ENCODE measurements around the gene LMAN1.

Gene LMAN1

DNA sequence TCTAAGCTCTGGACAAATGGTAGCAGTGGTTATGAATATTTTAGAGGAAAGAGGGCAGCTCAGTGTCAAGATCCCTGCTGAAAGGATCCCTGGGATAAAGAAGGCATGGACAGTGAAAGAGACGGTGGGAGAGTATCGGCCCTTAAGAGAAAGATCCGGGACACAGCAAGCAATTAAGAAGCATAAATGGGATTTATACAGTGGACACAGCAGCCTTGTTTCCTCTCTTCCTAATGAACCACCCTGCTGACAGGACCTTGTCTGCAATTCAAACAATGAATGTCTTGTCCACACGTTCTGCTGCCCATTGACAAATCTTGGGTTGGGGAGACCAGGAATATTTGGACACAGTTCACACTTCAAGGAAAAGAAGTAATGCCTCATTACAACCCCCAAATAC lies 57.1 kb downstream of the LMAN1 start:
- DNase-seq, result no peak

DNA sequence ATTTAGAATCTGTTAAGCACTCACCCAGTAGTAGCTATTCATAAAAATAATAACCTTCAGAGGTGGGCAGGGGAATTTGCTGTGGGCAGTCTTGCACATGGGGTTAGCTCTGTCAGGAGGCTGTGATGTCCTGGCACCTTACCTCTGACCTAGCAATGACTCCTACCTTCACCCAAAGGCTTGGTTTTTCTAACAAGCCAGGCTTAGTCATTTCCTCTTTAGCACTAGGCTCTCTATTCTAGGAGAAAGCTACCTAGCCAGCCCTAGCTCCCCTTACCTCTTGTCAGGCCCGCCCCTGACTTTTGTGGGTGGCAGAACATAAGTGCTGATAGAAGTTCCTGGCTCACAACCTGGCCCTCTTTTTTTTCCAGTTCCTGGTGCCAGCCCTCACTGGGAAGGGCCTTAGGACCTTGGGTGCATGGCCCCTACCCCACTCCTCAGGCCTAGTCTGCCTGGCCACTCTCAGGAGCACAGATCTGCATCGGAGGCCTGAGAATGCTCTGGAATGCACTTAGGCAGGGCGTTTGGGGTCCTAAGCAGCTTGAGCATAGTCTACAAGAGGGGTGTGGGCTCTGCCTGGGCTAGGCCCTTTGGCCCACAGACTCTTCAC lies 58.3 kb downstream of the LMAN1 start:
- DNase-seq, result peak; percentile 5

DNA sequence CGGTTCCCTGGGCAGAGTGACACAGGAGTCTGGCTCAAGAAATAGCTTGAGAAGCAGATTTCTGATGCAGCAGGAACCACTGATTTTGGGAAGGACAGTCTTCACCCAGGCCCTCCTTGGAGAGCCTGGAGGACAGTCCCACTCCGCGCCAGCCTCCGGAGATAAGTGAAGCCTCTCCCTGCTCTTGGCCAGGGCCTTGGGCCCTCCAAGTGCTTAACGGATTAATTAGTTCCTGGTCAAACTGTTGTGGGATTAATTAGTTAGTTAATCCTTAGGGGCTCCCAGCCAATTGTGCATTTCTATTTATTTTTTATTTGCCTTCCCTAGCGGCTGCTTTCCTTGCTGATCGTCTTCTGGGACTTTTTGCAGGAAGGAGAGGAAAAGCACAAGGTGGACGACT lies 60.2 kb downstream of the LMAN1 start:
- no peak for DNase-seq

- no peak for DNase-seq
Observed at GRCh38 chr18:59293317-59293716, 65.7 kb downstream of the LMAN1 start.

DNA sequence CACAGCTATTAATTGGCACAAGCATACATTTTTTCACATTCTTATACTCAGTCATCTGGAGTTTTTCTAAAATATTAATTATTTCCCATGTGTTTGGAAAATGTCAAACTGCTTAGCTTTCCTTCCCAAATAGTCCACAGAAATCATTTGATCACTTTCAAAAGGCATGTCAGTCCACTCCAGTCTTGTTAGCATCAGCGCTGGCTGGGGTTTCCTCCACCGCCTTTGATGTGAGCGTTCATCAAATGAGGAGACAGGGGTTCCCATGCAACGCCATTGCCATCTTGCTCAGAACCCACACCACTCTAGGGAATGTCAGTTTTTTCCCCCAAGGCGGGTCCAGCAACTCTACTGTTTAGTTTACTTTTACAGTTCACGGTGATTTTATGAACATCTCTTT lies 72.7 kb downstream of the LMAN1 start:
- no peak for DNase-seq

DNA sequence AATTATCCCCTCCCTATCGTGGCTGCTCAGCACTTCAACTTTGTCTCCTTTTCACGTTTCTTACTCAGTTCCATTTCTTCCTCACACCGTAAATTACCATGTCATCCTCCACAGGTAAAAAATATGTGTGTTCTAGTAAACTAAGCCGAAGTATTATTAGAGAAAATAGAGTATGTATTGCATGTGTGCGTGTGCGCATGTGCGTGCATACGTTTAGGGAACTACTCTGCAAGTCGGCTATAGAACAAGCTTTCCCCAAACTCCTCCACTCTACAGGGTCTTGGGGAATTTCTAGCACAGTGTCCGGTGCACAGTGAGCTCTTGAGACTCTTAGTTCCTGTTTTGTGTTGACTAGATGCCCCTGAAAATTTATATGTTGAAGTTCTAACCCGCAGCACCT lies 76.7 kb downstream of the LMAN1 start:
- no peak for DNase-seq

GRCh38 chr18:59279722-59280121 lies 79.3 kb downstream of the LMAN1 start:
- no peak for DNase-seq

- DNase-seq, result no peak
Observed at GRCh38 chr18:59279193-59279592, 79.9 kb downstream of the LMAN1 start.

DNA sequence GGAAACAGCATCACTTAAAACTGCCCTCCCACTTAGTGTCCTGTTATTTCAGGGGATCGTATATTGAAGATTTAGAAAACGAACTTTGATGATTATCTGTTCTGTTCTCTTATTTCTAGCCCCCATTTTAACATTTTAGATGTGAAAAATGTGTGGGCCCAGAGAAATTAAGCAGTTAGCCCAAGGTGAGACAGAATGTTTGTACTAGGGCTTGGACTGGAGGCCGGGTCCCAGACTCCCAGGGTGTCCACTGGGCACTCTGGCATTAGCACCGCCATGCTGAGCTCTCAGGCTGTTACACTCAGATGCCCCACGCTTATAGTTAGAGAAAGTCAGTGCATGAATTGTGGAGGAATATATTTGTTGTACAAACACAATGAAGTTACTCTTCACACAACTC lies 80.3 kb downstream of the LMAN1 start:
- no peak for DNase-seq
